IPS-18c (cell line): ENCODE results near the gene SMCO4.
"Not testable (repeated sequence)": the region's sequence is repeated elsewhere in the genome, so short reads cannot be mapped to it uniquely, and the experiment has no call there.

Experiments
- H3K4me3 ChIP-seq: 2 replicates; pipeline ENCODE4 v1.7.0; 2013; ENCODE audit warnings: low read depth, mild to moderate bottlenecking, low read length, moderate library complexity; ENCODE audit not compliant: insufficient read depth
- H3K9me3 ChIP-seq: one replicate; pipeline ENCODE4 v1.6.1; 2013; ENCODE audit warnings: mild to moderate bottlenecking, low read length, moderate library complexity; ENCODE audit not compliant: control insufficient read depth, insufficient read depth

SMCO4 gene

GRCh38 chr11:93537049-93537448 is 6.1 kb downstream of the SMCO4 start:
- no peak overlapping the region for H3K4me3 ChIP-seq

GRCh38 chr11:93536101-93536861 is 6.9 kb downstream of the SMCO4 start:
- H3K4me3 ChIP-seq: no peak overlapping the region
- peaks cover 5% of the 10 kb centered on the region for H3K9me3 ChIP-seq

More at GRCh38 chr11:93537049-93537448, 6.1 kb downstream of the SMCO4 start:
- H3K9me3 ChIP-seq: peaks cover 5% of the 10 kb centered on the region

GRCh38 chr11:93535578-93535977 is 7.6 kb downstream of the SMCO4 start:
- not testable (repeated sequence) for H3K4me3 ChIP-seq, H3K9me3 ChIP-seq

GRCh38 chr11:93532806-93533205 is 10.4 kb downstream of the SMCO4 start:
- no peak overlapping the region for H3K4me3 ChIP-seq

GRCh38 chr11:93532281-93532789 is 10.9 kb downstream of the SMCO4 start:
- Histone ChIP-seq H3K9me3 (no peaks in the 10 kb centered on the region), H3K4me3 (no peak overlapping the region)

More at GRCh38 chr11:93532806-93533205, 10.4 kb downstream of the SMCO4 start:
- no peaks in the 10 kb centered on the region for H3K9me3 ChIP-seq

GRCh38 chr11:93530468-93530826 is 12.7 kb downstream of the SMCO4 start:
- no peak overlapping the region for H3K4me3 ChIP-seq

GRCh38 chr11:93529707-93530467 is 13.3 kb downstream of the SMCO4 start:
- Histone ChIP-seq H3K9me3 (no peaks in the 10 kb centered on the region), H3K4me3 (no peak overlapping the region)

More at GRCh38 chr11:93530468-93530826, 12.7 kb downstream of the SMCO4 start:
- H3K9me3 ChIP-seq: no peaks in the 10 kb centered on the region

GRCh38 chr11:93528757-93529645 is 14.2 kb downstream of the SMCO4 start:
- H3K9me3 ChIP-seq: no peaks in the 10 kb centered on the region
- no peak overlapping the region for H3K4me3 ChIP-seq

GRCh38 chr11:93528252-93528651 is 14.9 kb downstream of the SMCO4 start:
- H3K4me3 ChIP-seq: no peak overlapping the region

GRCh38 chr11:93526641-93527583 is 16.3 kb downstream of the SMCO4 start:
- Histone ChIP-seq H3K9me3 (no peaks in the 10 kb centered on the region), H3K4me3 (no peak overlapping the region)

More at GRCh38 chr11:93528252-93528651, 14.9 kb downstream of the SMCO4 start:
- no peaks in the 10 kb centered on the region for H3K9me3 ChIP-seq

- H3K9me3 ChIP-seq: no peaks in the 10 kb centered on the region
- H3K4me3 ChIP-seq: no peak overlapping the region
Observed at GRCh38 chr11:93526346-93526633, 16.9 kb downstream of the SMCO4 start.

- no peaks in the 10 kb centered on the region for H3K9me3 ChIP-seq
- H3K4me3 ChIP-seq: no peak overlapping the region
Observed at GRCh38 chr11:93525601-93526345, 17.4 kb downstream of the SMCO4 start.

GRCh38 chr11:93524858-93525257 is 18.3 kb downstream of the SMCO4 start:
- H3K9me3 ChIP-seq: no peaks in the 10 kb centered on the region
- no peak overlapping the region for H3K4me3 ChIP-seq

- Histone ChIP-seq H3K9me3 (no peaks in the 10 kb centered on the region), H3K4me3 (no peak overlapping the region)
Observed at GRCh38 chr11:93524173-93524536, 19.0 kb downstream of the SMCO4 start.

- H3K9me3 ChIP-seq: no peaks in the 10 kb centered on the region
- no peak overlapping the region for H3K4me3 ChIP-seq
Observed at GRCh38 chr11:93520726-93521509, 22.3 kb downstream of the SMCO4 start.
